GM21529 (cell line): ENCODE results near the gene SIK3.

Experiments used
- ATAC-seq: cut with Tn5 transposase; IDR thresholded peaks from one replicate; pipeline ENCODE4 v1.9.1; 2021; ENCODE audit not compliant: unreplicated experiment

The SIK3 gene

GRCh38 chr11:116829525-116830183, 268.6 kb downstream of the SIK3 start, which contains the start of gene APOC3:
Gene APOC3, plus strand, starts transcription at chr11:116829907. Its CDS starts 676 bp downstream, at chr11:116830583.
- no peak for ATAC-seq

- ATAC-seq = no peak
Observed at GRCh38 chr11:116828632-116829524, 269.4 kb downstream of the SIK3 start.

- ATAC-seq = no peak
Observed at GRCh38 chr11:116827461-116827860, 270.8 kb downstream of the SIK3 start.

GRCh38 chr11:116826751-116827431, 271.3 kb downstream of the SIK3 start:
- ATAC-seq = no peak

- ATAC-seq = no peak
Observed at GRCh38 chr11:116825854-116826750, 272.1 kb downstream of the SIK3 start.

GRCh38 chr11:116825434-116825833, 272.8 kb downstream of the SIK3 start:
- no peak for ATAC-seq

GRCh38 chr11:116823031-116823843, 275.0 kb downstream of the SIK3 start, which contains the start of gene APOA4:
Gene APOA4, minus strand, starts transcription at chr11:116823304. Its CDS starts 113 bp downstream, at chr11:116823191.
- ATAC-seq = no peak

GRCh38 chr11:116822575-116822974, 275.7 kb downstream of the SIK3 start:
- ATAC-seq = no peak

- no peak for ATAC-seq
Observed at GRCh38 chr11:116821050-116821918, 276.9 kb downstream of the SIK3 start.

GRCh38 chr11:116819049-116819448, 279.2 kb downstream of the SIK3 start:
- ATAC-seq = no peak

GRCh38 chr11:116814502-116814901, 283.7 kb downstream of the SIK3 start:
- ATAC-seq = no peak

GRCh38 chr11:116813781-116814471, 284.3 kb downstream of the SIK3 start:
- ATAC-seq = no peak

GRCh38 chr11:116813170-116813569, 285.1 kb downstream of the SIK3 start:
- no peak for ATAC-seq

GRCh38 chr11:116812109-116812508, 286.1 kb downstream of the SIK3 start:
- ATAC-seq = no peak

- ATAC-seq = no peak
Observed at GRCh38 chr11:116811194-116811593, 287.0 kb downstream of the SIK3 start.

GRCh38 chr11:116808262-116809175, 289.7 kb downstream of the SIK3 start:
- no peak for ATAC-seq
